HFFc6 (cell line): Measurements from ENCODE around the gene KCNA2. TPM values are rescaled to one million over a fixed set of nuclear protein-coding genes. Genes with fewer than 3 reads are reported as not detected.

Experiments used
- DNase-seq: peaks from one replicate; pipeline ENCODE4 v3.0.0-alpha.2; 2018
- H3K27ac Mint-ChIP-seq: 2 replicates; pipeline ENCODE4 v1.8.0; 2020; ENCODE audit warnings: mild to moderate bottlenecking, mixed read lengths
- H3K27me3 Mint-ChIP-seq: 2 replicates; pipeline ENCODE4 v1.8.0; 2021; ENCODE audit warnings: mild to moderate bottlenecking, moderate library complexity, mixed read lengths; ENCODE audit not compliant: insufficient read depth
- H3K36me3 Mint-ChIP-seq: 2 replicates; pipeline ENCODE4 v1.8.0; 2021; ENCODE audit warnings: low read depth, mixed read lengths
- H3K4me1 Mint-ChIP-seq: 2 replicates; pipeline ENCODE4 v1.8.0; 2020; ENCODE audit warnings: low read depth, mixed read lengths
- H3K4me3 Mint-ChIP-seq: 2 replicates; pipeline ENCODE4 v1.8.0; 2020; ENCODE audit warnings: mild to moderate bottlenecking, moderate library complexity, mixed read lengths
- H3K9me3 Mint-ChIP-seq: 2 replicates; pipeline ENCODE4 v1.8.0; 2020; ENCODE audit warnings: mild to moderate bottlenecking, mixed read lengths
- total RNA-seq, 6 experiments: library from RNA; stranded (reverse); fragmentation: NEBNext Ultra II Directional; extraction: Animal tissue kit (Norgen Biotek cat#: 25700); gene quantifications; 2 replicates in 1 of 6; 3 replicates in 5 of 6; pipeline ENCODE4 v1.2.3, GENCODE V29; 2021
- TF ChIP-seq, protein P1 (sequence below): fragments of 200-600 bp; sonication (generic); IDR thresholded peaks from 2 replicates; pipeline ENCODE4 v1.5.0; 2021; ENCODE audit warnings: antibody characterized with exemption, mild to moderate bottlenecking

Gene KCNA2
- total RNA-seq, 6 experiments from 2014 or later: not detected

DNA sequence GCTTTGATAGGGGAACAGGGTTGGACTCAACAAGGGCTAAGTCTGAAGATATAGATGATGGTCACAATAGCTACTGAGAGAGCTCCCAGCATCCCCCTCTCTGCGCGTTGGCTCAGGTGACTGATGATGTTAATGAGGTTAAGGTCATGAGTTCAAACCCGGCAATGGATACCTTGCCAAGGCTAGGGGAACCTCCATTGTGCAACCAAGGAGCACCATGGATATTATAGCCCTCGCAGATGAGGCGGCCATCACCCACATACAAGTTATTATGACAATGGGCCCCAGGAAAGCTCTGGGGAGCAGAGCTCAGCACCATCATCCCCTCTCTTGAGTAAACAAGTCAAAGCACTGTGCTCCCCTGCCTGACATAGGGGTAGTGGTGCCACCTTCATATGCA lies 8.2 kb downstream of the KCNA2 start:
- Mint-ChIP-seq H3K27me3 (peaks cover 20% of the 10 kb centered on the region), H3K4me3 (no peak overlapping the region), H3K4me1 (no peaks in the 10 kb centered on the region), H3K36me3 (no peaks in the 10 kb centered on the region), H3K27ac (no peak overlapping the region), H3K9me3 (no peaks in the 10 kb centered on the region)
- TF ChIP-seq, protein P1, sequence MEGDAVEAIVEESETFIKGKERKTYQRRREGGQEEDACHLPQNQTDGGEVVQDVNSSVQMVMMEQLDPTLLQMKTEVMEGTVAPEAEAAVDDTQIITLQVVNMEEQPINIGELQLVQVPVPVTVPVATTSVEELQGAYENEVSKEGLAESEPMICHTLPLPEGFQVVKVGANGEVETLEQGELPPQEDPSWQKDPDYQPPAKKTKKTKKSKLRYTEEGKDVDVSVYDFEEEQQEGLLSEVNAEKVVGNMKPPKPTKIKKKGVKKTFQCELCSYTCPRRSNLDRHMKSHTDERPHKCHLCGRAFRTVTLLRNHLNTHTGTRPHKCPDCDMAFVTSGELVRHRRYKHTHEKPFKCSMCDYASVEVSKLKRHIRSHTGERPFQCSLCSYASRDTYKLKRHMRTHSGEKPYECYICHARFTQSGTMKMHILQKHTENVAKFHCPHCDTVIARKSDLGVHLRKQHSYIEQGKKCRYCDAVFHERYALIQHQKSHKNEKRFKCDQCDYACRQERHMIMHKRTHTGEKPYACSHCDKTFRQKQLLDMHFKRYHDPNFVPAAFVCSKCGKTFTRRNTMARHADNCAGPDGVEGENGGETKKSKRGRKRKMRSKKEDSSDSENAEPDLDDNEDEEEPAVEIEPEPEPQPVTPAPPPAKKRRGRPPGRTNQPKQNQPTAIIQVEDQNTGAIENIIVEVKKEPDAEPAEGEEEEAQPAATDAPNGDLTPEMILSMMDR: no peak
- no peak for DNase-seq

DNA sequence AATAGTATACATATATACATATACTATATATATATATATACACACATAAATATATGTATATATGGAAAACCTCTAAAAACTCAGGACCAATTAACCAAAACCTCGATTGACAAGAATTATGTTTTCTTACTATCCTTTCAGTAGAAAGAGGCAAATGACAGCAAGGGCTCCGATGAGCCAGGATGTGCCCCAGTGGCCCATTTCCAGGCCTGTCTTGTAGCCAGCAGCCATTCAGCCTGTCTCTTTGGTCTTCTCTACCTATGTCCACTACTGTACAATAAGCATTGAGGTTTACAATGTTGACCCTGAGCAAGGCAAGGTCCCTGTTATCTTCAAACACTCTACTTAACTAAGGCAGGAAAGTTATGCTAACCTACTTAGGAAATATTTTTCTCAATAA lies 9.8 kb downstream of the KCNA2 start:
- DNase-seq: no peak
- Mint-ChIP-seq H3K9me3 (no peaks in the 10 kb centered on the region), H3K27me3 (peaks cover 10% of the 10 kb centered on the region), H3K4me1 (no peaks in the 10 kb centered on the region), H3K27ac (no peak overlapping the region), H3K4me3 (no peak overlapping the region), H3K36me3 (no peaks in the 10 kb centered on the region)
- TF ChIP-seq, protein P1: no peak

DNA sequence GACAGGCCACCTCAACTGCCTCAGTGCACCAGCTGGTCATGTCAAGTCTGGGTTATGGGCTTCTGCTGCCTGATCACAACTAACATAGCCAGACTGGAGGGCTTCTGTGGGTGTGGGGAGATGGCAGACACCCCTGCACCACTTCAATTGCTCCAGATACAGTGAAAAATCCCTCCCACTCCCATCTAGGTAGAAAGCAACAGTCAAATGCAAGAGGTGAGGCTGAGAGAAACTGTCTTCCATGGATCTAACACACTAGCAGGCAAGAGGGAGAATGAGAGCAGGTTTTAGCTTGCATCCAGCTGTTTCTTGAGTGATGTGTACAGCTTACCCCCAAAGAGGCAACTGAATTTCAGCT lies 10.8 kb downstream of the KCNA2 start:
- H3K27ac Mint-ChIP-seq: no peak overlapping the region
- TF ChIP-seq, protein P1: no peak
- peaks cover 10% of the 10 kb centered on the region for H3K27me3 Mint-ChIP-seq
- H3K9me3 Mint-ChIP-seq: no peaks in the 10 kb centered on the region
- no peaks in the 10 kb centered on the region for H3K36me3 Mint-ChIP-seq
- no peak overlapping the region for H3K4me3 Mint-ChIP-seq
- H3K4me1 Mint-ChIP-seq: no peaks in the 10 kb centered on the region
- no peak for DNase-seq

DNA sequence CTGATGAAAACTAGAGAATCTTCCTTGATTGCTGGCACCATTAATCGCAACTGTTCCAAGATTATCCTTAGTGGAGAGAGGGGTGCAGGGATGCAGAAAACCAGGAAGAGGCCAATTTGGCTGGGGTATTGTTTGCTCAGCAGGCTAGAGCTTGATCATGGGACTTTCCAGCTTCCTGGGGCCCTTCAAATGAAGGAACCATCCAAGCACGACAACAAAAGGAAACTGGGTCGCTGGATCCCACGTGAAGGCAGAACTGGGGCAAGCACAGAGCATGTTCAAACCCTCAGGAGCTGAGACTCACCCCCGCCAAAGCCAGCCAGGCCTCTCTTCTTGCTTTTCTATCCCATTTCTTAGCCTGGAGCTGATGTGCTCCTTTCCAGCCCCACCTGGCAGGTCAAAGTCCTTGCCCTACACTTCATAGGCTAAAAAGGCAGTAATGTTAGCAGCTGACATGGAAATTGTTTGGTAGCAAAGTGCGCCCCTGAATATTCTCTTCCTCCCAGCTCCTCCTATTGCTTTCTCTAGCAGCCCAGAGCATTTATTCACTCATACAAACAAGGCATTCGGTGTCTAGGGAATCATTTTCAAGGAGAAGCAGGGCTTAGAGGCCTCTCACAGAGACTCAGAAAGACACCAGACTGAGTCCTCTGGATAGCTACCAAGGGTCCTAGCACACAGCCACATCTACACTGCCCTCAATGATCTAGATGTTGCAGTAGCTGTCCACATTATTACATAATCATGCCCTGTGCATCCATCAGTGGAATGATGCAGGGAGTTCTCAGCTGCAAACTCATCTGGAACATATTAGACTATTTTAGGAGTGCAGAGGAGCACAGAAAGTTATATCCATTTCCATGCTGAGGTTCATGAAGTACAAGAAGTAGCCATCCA lies 11.5 kb downstream of the KCNA2 start:
- H3K36me3 Mint-ChIP-seq: no peaks in the 10 kb centered on the region
- TF ChIP-seq, protein P1: no peak
- H3K9me3 Mint-ChIP-seq: no peaks in the 10 kb centered on the region
- no peak overlapping the region for H3K27ac Mint-ChIP-seq
- H3K4me3 Mint-ChIP-seq: no peak overlapping the region
- peaks cover 10% of the 10 kb centered on the region for H3K27me3 Mint-ChIP-seq
- no peaks in the 10 kb centered on the region for H3K4me1 Mint-ChIP-seq
- no peak for DNase-seq

DNA sequence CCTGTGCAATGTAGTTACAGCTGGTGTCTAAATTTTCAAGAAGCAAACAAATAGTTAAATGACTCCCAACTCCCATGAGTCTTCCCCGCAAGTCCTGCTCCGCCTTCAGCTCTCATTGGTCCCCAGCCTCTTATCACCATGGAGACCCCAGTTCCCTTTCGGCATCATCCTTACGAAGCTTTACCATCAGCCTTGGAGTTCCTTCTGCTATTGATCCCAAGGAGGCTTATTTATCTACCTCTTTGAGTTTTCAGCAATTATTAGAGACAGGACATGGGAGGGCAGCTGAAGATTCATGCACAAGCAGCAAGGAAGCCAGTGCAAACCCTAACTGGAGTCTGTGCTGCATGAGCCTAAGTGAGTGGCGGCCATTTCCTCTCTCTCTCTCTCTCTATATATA lies 12.3 kb downstream of the KCNA2 start:
- DNase-seq: no peak
- H3K4me3 Mint-ChIP-seq: no peak overlapping the region
- peaks cover 13% of the 10 kb centered on the region for H3K27me3 Mint-ChIP-seq
- TF ChIP-seq, protein P1: no peak
- no peaks in the 10 kb centered on the region for H3K4me1 Mint-ChIP-seq
- no peak overlapping the region for H3K27ac Mint-ChIP-seq
- no peaks in the 10 kb centered on the region for H3K9me3 Mint-ChIP-seq
- no peaks in the 10 kb centered on the region for H3K36me3 Mint-ChIP-seq
